IPS DF 4.7 (cell line): ENCODE measurements around the gene SFR1.

ENCODE experiments used
- DNase-seq: peaks from one replicate; pipeline ENCODE4 v3.0.0-alpha.2; 2013; ENCODE audit warnings: low spot score; ENCODE audit errors: extremely low read depth

SFR1 gene

GRCh38 chr10:104104926-104105325 lies 17.0 kb upstream of the SFR1 start:
- DNase-seq: no peak

- no peak for DNase-seq
These were observed 11.9 kb upstream of the SFR1 start for GRCh38 chr10:104109908-104110662.

GRCh38 chr10:104113376-104113956 lies 8.5 kb upstream of the SFR1 start:
- no peak for DNase-seq

GRCh38 chr10:104117839-104118323 lies 4.1 kb upstream of the SFR1 start:
- no peak for DNase-seq

GRCh38 chr10:104119996-104120395 lies 2.0 kb upstream of the SFR1 start:
- DNase-seq: no peak

GRCh38 chr10:104120512-104120902 lies 1.5 kb upstream of the SFR1 start:
- DNase-seq: no peak

GRCh38 chr10:104120903-104121484 lies 977 bp upstream of the SFR1 start:
- no peak for DNase-seq

GRCh38 chr10:104122225-104123107 lies 495 bp downstream of the SFR1 start:
- no peak for DNase-seq

- DNase-seq: no peak
These were observed 1.4 kb downstream of the SFR1 start for GRCh38 chr10:104123397-104123796.

GRCh38 chr10:104127411-104127810 lies 5.4 kb downstream of the SFR1 start:
- DNase-seq: no peak

GRCh38 chr10:104128214-104128613 lies 6.2 kb downstream of the SFR1 start:
- no peak for DNase-seq

- DNase-seq: no peak
These were observed 8.1 kb downstream of the SFR1 start for GRCh38 chr10:104130041-104130440.

GRCh38 chr10:104138131-104138530 lies 16.2 kb downstream of the SFR1 start:
- no peak for DNase-seq

- DNase-seq: no peak
These were observed 17.2 kb downstream of the SFR1 start for GRCh38 chr10:104139221-104139620.

- DNase-seq: no peak
These were observed 20.1 kb downstream of the SFR1 start for GRCh38 chr10:104142081-104142480.

- DNase-seq: no peak
These were observed 21.9 kb downstream of the SFR1 start for GRCh38 chr10:104143829-104144228.

GRCh38 chr10:104144931-104145330 lies 23.0 kb downstream of the SFR1 start:
- DNase-seq: no peak

- DNase-seq: no peak
These were observed 24.9 kb downstream of the SFR1 start for GRCh38 chr10:104146882-104147281.

- no peak for DNase-seq
These were observed 28.2 kb downstream of the SFR1 start for GRCh38 chr10:104150139-104150538.

GRCh38 chr10:104151737-104152136 lies 29.8 kb downstream of the SFR1 start:
- no peak for DNase-seq

GRCh38 chr10:104155591-104155990 lies 33.6 kb downstream of the SFR1 start:
- no peak for DNase-seq
